Measurements from ENCODE around the gene DNAAF5.
A peak's percentile ranks its signal among the peaks of the same experiment; 100 is the strongest.

The DNAAF5 gene

GRCh38 chr7:770741-771166 is 44.3 kb downstream of the DNAAF5 start:
- DNase-seq, result no peak

GRCh38 chr7:771234-772004 is 44.9 kb downstream of the DNAAF5 start:
- peak; percentile 85 for DNase-seq

GRCh38 chr7:772005-772294 is 45.5 kb downstream of the DNAAF5 start:
- DNase-seq, result no peak

- no peak for DNase-seq
These were observed 45.9 kb downstream of the DNAAF5 start for GRCh38 chr7:772392-772791.

- no peak for DNase-seq
These were observed 46.5 kb downstream of the DNAAF5 start for GRCh38 chr7:772861-773621.

GRCh38 chr7:773622-773915 is 47.1 kb downstream of the DNAAF5 start:
- DNase-seq, result no peak

- DNase-seq, result peak; percentile 76
These were observed 47.9 kb downstream of the DNAAF5 start for GRCh38 chr7:774161-775109.

- no peak for DNase-seq
These were observed 49.9 kb downstream of the DNAAF5 start for GRCh38 chr7:776381-776780.

- no peak for DNase-seq
These were observed 50.7 kb downstream of the DNAAF5 start for GRCh38 chr7:776992-777727.

- no peak for DNase-seq
These were observed 51.2 kb downstream of the DNAAF5 start for GRCh38 chr7:777728-778078.

- DNase-seq, result no peak
These were observed 51.9 kb downstream of the DNAAF5 start for GRCh38 chr7:778271-778967.

GRCh38 chr7:778968-779451 is 52.5 kb downstream of the DNAAF5 start:
- DNase-seq, result peak; percentile 67

- no peak for DNase-seq
These were observed 53.0 kb downstream of the DNAAF5 start for GRCh38 chr7:779480-779879.

GRCh38 chr7:780081-780480 is 53.6 kb downstream of the DNAAF5 start:
- DNase-seq, result no peak

GRCh38 chr7:780516-780915 is 54.0 kb downstream of the DNAAF5 start:
- no peak for DNase-seq

GRCh38 chr7:781186-781849 is 54.8 kb downstream of the DNAAF5 start:
- DNase-seq, result no peak

- no peak for DNase-seq
These were observed 55.5 kb downstream of the DNAAF5 start for GRCh38 chr7:781936-782529.

- no peak for DNase-seq
These were observed 56.4 kb downstream of the DNAAF5 start for GRCh38 chr7:782718-783449.

GRCh38 chr7:783556-784490 is 57.3 kb downstream of the DNAAF5 start:
- no peak for DNase-seq
